ENCODE results near the gene GNPTG.

Gene GNPTG

GRCh38 chr16:1394367-1394951 lies 42.7 kb downstream of the GNPTG start:
- no peak for DNase-seq

- no peak for DNase-seq
Observed at GRCh38 chr16:1395444-1396031, 43.8 kb downstream of the GNPTG start.

GRCh38 chr16:1397779-1398178 lies 46.0 kb downstream of the GNPTG start:
- DNase-seq = no peak

GRCh38 chr16:1398351-1398750 lies 46.6 kb downstream of the GNPTG start:
- no peak for DNase-seq

- no peak for DNase-seq
Observed at GRCh38 chr16:1398826-1399581, 47.3 kb downstream of the GNPTG start.

- no peak for DNase-seq
Observed at GRCh38 chr16:1401061-1401757, 49.5 kb downstream of the GNPTG start.

GRCh38 chr16:1401758-1402154 lies 50.0 kb downstream of the GNPTG start:
- DNase-seq = no peak

- no peak for DNase-seq
Observed at GRCh38 chr16:1403036-1403435, 51.3 kb downstream of the GNPTG start.

- no peak for DNase-seq
Observed at GRCh38 chr16:1403733-1404132, 52.0 kb downstream of the GNPTG start.

GRCh38 chr16:1407753-1408152 lies 56.0 kb downstream of the GNPTG start:
- DNase-seq = no peak

- peak; percentile 94 for DNase-seq
Observed at GRCh38 chr16:1408171-1408837, 56.6 kb downstream of the GNPTG start.

GRCh38 chr16:1412847-1413246 lies 61.1 kb downstream of the GNPTG start:
- DNase-seq = no peak
